Neuron (in vitro differentiated cells): ENCODE data around the gene C15orf62.

ENCODE experiments used
- H2AFZ ChIP-seq: one replicate; pipeline ENCODE4 v1.6.1; 2013; ENCODE audit warnings: low read depth, mild to moderate bottlenecking, inconsistent platforms, low read length, moderate library complexity
- H3K27me3 ChIP-seq: one replicate; pipeline ENCODE4 v1.6.1; 2013; ENCODE audit warnings: low read length; ENCODE audit not compliant: insufficient read depth
- H3K36me3 ChIP-seq: one replicate; pipeline ENCODE4 v1.6.1; 2013; ENCODE audit warnings: low read length; ENCODE audit not compliant: insufficient read depth
- H3K4me1 ChIP-seq: one replicate; pipeline ENCODE4 v1.6.1; 2013; ENCODE audit warnings: low read length; ENCODE audit not compliant: insufficient read depth
- H3K4me3 ChIP-seq: 2 replicates; pipeline ENCODE4 v1.5.1; 2013; ENCODE audit warnings: mild to moderate bottlenecking, low read length, moderate library complexity
- H3K9me3 ChIP-seq: one replicate; pipeline ENCODE4 v1.6.1; 2013; ENCODE audit warnings: low read length

The C15orf62 gene

DNA sequence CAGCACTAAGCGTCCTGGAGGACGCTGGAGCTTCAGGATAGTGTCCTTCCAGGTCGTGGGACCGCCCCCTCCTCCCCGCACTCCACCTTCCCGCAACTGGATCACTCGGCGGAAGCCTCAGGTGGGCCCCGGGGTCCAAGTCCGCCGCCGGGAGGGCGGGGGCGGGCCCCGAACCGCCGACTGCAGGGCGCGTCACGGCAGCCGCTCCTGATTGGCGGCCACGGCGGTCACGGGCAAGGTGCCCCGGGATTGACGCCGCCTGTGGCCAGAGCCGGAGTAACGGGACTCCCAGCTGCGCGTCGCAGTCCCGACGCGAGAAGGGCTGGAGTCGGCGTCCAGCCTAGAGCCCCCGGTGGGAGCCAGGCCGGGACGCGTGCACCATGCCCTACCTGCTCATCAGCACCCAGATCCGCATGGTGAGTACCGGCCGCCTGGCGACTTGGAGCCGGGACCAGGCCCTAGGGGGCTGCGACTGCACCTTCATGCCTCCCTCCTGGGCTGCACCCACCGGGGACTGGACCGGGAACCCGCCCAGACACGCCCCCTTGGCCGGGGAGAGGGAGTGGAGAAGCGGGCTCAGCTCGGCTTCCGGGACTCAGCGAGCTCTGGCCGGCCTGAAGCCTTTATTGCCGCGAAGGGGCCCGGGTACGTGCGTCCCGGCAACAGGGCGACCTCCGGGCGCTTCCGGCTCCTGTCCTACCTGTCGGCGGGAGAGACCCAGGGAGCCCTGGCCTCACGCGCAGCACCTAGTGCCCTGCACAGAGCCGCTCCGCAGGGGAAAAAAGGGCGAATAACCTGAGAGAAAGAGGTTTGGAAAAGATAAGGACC is 5.8 kb upstream of the C15orf62 start, which contains the start of gene GCHFR:
Gene GCHFR (plus strand): TSS at position 268 of the 828 bp plus-strand sequence. CDS start 113 bp downstream, at position 381.
- Histone ChIP-seq H2AFZ (no peak within 1 kb of the TSS), H3K27me3 (no peaks in the 10 kb centered on the region), H3K36me3 (no peaks in the 10 kb centered on the region), H3K9me3 (no peaks in the 10 kb centered on the region), H3K4me1 (no peaks in the 10 kb centered on the region), H3K4me3 (peak within 1 kb of the TSS; percentile 35)

DNA sequence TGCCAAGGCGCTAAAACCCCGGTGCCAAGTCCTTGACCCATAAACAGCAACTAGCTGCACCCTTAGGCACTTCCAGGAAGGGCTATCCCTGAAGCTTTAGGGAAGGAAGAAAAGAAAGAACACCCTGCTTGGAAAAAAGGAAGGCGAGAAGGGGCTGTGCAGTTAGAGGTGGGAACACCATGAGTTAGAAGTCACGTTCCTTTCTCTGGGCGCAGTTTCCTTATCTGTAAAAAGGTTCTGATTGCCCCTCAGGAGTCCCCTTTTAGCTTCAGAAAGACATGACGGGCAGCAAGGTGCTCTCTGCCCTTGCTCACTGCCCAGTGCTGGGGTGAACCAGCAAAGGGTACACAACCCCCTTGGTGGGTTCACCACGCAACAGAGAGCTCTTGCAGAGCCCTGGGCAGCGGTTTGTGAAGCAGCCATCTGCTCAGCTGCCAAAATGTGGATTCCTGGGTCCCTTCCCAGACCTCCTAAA is 5.1 kb upstream of the C15orf62 start:
- no peaks in the 10 kb centered on the region for H3K4me1 ChIP-seq
- no peaks in the 10 kb centered on the region for H3K9me3 ChIP-seq
- no peak overlapping the region for H3K4me3 ChIP-seq

DNA sequence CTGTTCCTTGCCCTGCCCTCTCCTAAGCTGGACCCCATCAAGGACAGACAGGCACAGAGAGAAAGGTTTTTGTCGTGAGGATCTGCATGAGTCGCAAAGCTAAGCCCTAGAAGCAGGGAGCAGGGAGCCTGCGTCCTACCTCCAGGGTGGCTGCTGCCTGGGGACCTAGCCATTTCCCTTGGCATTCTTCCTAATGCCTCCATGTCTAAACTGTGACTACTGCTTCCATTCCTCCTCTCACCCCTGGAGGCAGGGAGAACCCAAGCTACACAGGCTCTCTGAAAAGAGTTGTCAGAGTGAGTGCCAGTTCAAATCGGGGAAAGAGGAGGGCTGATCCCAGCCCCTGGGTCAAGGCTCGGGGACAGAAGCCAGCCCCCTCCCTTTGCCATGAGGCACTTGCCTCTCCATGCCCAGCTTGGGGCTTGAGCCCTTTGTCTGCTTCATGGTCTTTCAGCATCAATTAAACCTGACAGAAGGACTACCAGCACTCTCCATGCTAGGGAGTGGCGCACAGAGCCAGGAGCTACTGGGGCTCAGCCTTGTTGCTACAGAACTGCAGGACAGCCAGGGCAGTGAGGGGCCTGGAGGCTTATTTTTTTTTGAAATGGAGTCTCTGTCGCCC is 3.5 kb upstream of the C15orf62 start:
- no peaks in the 10 kb centered on the region for H3K4me1 ChIP-seq
- no peaks in the 10 kb centered on the region for H3K36me3 ChIP-seq

More for the DNA sequence above, 5.1 kb upstream of the C15orf62 start:
- H3K27me3 ChIP-seq: no peaks in the 10 kb centered on the region
- no peaks in the 10 kb centered on the region for H3K36me3 ChIP-seq
- H2AFZ ChIP-seq: no peak overlapping the region

DNA sequence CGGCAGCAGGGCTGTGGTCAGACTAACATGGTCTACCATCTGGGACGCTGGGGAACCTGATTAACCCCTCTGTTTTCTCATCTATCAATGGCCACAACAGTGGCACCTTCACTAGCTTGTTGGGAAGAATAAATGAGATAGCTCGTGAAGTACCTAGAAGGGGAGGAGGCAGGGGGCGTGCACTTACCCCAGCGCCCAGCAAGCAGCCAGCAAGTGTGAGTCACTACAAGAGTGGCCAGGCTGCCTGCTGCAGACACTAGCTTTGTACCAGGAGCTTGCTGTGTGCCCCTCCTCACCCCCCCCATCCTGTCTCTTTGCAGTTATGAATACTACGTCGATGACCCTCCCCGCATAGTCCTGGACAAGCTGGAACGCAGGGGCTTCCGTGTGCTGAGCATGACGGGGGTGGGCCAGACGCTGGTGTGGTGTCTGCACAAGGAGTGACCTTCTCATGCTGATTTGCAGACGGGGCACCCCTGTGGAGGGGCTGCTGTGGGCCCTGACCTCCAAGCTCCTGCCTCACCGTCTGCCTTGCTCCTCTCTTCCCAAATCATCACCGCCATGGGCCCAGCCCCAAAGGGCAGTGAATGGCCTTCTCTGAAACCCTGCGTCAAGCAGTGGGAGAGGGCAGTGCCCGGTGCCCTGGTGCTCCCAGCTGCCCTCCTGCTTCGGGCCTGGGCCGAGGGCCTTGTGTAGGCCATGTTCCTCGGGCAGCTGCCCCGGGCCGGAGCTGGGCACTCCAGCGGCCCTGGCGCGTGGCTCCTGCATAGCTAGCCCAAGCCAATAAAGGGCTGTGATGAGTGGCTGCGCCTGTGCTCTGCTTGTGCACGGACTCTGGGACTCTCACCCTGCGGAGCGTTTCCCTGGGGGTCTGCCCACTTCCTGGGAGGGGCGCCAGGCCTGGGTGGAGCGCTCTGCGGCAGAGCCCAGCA is 2.6 kb upstream of the C15orf62 start:
- H3K4me3 ChIP-seq: no peak overlapping the region
- no peaks in the 10 kb centered on the region for H3K36me3 ChIP-seq
- H3K4me1 ChIP-seq: no peaks in the 10 kb centered on the region
- H3K9me3 ChIP-seq: no peaks in the 10 kb centered on the region
- no peaks in the 10 kb centered on the region for H3K27me3 ChIP-seq
- H2AFZ ChIP-seq: no peak overlapping the region

More for the DNA sequence above, 3.5 kb upstream of the C15orf62 start:
- no peaks in the 10 kb centered on the region for H3K27me3 ChIP-seq
- no peak overlapping the region for H2AFZ ChIP-seq
- H3K9me3 ChIP-seq: no peaks in the 10 kb centered on the region
- H3K4me3 ChIP-seq: no peak overlapping the region

DNA sequence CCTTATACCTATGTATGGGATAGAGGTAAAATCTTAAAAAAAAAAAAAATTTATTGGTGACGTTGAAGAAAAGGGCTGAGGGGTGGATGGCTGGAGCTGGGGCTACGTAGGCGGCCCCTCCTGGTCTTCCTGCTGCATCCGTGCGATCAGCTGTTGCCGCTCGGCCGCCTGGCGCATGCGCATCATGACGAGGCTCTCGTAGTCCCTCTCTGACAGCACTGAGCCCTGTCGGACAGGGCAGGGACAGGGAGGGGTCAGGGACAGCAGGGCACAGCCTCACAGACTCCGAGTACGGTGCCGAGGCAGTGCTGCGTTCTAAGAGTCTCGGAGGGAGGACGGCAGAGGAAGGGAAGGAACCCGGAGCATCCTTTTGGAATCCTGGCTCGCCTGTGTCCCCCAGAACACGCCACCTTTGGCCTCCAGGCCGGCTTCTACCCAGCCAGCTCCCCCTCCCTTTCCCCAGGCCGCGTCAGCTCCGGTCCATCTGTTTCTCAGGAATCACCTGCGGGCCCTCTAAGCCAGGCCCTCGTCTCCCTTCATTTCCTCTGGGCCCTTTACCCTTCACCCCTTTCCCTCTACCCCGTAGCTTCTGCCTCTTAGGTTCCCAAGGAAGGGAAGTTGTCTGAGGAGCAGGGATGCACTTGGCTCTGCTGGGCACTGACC is 1.8 kb upstream of the C15orf62 start:
- H3K36me3 ChIP-seq: no peaks in the 10 kb centered on the region
- H3K4me3 ChIP-seq: no peak overlapping the region
- H3K27me3 ChIP-seq: no peaks in the 10 kb centered on the region
- H3K9me3 ChIP-seq: no peaks in the 10 kb centered on the region
- H2AFZ ChIP-seq: no peak overlapping the region
- H3K4me1 ChIP-seq: no peaks in the 10 kb centered on the region

DNA sequence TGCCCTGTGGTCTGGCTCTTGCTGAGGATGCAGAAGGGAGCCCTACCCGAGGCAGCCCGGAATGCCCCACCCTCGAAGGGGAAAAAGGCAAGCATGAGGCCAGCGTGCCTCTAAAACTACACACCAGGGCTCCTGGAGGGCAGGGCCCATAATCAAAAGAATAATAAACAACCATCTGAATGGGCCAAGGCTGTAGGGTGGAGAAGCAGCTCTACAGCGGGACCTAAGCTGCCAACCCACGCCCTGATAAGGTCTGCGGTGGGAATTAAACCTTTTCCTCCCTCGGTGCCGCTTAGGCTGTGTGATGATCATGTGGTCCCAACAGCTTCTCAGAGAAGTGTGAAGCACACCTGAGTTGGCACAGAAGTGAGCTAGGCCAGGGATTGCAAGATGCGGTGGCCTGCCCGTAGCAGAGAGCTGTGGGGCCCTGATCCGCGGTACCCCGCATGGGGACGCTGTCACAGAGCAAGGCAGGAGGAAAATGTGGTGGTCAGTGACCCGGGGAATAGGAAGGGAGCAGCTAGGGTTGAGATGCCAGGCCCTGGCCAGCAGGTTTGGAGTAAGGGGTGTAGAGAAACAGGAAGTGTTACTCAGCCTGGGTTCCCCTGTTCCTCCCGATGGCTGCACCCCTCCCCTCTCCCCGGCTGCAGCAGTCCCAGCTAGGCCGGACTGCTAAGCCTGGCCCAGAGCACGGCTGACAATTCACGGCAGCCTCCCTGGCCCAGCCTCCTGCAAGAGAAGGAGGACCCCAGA is 1.1 kb upstream of the C15orf62 start:
- H3K4me1 ChIP-seq: no peaks in the 10 kb centered on the region
- no peak overlapping the region for H3K4me3 ChIP-seq
- no peaks in the 10 kb centered on the region for H3K9me3 ChIP-seq
- H3K36me3 ChIP-seq: peaks cover 2% of the 10 kb centered on the region
- H3K27me3 ChIP-seq: no peaks in the 10 kb centered on the region
- H2AFZ ChIP-seq: no peak overlapping the region

DNA sequence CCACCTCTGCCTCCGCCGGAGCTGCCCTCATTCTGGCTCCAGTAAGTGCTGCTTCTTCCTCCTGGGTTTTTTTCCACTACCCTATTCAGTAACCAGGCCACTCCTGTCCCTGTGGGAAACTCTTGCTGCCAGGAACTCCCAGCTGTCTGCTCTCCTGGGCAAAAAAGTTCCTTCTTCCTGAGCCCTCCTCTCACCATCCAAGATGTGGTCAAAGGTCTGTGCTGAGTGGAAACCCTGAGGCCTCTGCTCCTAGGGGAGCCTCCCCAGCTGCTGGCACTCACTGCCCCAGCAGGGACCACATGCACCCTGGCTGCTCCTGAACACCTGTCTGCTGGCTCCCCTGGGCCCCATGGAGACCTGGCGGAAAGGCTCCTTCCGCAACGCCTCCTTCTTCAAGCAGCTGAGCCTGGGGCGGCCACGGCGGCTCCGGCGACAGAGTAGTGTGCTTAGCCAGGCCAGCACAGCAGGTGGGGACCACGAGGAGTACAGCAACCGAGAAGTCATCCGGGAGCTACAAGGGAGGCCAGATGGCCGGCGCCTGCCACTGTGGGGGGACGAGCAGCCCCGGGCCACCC is 454 bp downstream of the C15orf62 start:
- Histone ChIP-seq H3K4me1 (no peaks in the 10 kb centered on the region), H3K9me3 (no peaks in the 10 kb centered on the region), H3K36me3 (peaks cover 8% of the 10 kb centered on the region), H3K27me3 (no peaks in the 10 kb centered on the region), H3K4me3 (no peak overlapping the region), H2AFZ (no peak overlapping the region)

DNA sequence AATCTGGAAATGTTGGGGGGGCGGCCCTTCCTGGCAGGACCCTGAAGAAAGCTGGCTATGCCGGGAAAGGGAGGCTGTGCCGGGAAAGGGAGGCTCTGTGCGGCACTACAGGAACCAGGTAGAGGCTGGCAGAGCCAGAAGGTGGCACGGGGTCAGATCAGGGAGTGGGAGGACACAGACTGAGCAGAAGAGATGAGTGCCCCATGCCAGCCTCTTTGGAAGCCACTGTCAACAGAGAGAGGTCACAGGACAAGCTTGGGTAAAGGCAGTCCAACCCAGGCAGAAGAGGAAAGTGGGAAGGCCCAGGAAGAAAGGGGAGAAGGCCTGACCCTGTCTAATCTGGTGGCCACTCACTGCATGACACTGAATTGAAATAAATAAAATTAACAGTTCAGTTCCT is 1.5 kb downstream of the C15orf62 start:
- Histone ChIP-seq H3K9me3 (no peaks in the 10 kb centered on the region), H3K4me3 (no peak overlapping the region), H3K4me1 (no peaks in the 10 kb centered on the region), H3K27me3 (no peaks in the 10 kb centered on the region), H2AFZ (no peak overlapping the region), H3K36me3 (peaks cover 19% of the 10 kb centered on the region)

DNA sequence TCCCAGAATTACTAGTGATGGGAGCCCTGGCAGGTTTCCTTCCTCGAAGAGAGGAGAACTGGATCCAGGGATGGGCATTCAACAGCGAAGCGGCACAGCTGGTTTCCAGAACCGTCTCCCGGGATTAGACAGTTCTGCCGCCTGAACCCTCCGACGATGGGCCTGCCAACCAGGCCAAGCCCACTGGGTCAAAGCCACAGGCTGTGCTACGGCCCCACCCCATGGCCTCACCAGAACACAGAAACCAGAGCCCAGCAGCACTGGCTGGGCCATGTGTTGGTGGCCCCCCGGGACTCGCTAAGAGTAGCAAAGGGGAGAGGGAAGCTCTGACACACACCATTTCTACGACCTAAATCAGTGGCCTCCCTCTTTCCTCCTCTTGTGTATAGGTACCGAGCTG is 2.2 kb downstream of the C15orf62 start:
- Histone ChIP-seq H3K27me3 (no peaks in the 10 kb centered on the region), H3K9me3 (no peaks in the 10 kb centered on the region), H3K4me1 (no peaks in the 10 kb centered on the region), H3K36me3 (peaks cover 26% of the 10 kb centered on the region), H2AFZ (no peak overlapping the region), H3K4me3 (no peak overlapping the region)

DNA sequence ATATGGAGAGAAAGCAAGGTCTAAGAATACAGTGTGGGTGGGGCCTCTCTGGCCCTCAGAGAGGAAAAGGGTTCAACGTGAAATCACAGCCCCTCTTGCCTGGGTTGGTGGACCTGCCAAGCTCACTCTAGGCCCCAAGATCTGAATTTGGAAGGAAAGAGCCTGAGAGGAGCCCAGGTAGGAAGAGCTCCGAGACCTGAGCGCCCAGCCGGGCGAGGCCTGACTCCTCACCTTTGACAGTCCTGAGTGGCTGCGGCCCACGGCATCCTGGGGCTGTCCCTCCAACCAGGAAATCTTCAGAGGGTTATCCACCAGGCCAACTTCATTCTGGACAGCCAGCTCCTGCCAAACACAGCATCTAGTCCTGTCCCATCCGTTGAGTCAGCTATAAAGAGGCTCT is 3.7 kb downstream of the C15orf62 start:
- H3K27me3 ChIP-seq: no peaks in the 10 kb centered on the region
- H3K36me3 ChIP-seq: peaks cover 30% of the 10 kb centered on the region
- no peak overlapping the region for H2AFZ ChIP-seq
- no peak overlapping the region for H3K4me3 ChIP-seq
- no peaks in the 10 kb centered on the region for H3K9me3 ChIP-seq
- no peaks in the 10 kb centered on the region for H3K4me1 ChIP-seq

DNA sequence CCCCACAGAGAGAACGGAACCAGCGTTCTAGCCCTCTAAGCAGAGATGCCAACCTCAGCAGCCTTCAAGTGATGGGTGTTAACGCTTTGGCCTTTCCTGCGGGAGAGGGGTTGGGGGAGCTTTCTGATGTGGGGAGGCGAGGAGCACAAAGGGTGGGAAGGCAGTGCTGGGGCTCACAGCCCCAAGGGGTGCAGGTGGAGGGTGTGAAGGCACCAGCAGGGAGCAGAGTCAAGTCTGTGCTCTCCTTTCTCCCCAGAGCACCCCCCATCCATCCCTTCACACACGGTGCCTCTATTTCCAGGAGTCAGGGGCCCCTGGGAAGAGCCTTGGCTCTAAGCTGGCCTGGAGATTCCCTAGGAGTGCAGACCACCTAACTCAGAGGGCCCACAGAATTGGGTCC is 4.1 kb downstream of the C15orf62 start:
- Histone ChIP-seq H3K4me3 (no peak overlapping the region), H3K27me3 (no peaks in the 10 kb centered on the region), H3K9me3 (no peaks in the 10 kb centered on the region), H2AFZ (no peak overlapping the region), H3K4me1 (no peaks in the 10 kb centered on the region), H3K36me3 (peaks cover 31% of the 10 kb centered on the region)

DNA sequence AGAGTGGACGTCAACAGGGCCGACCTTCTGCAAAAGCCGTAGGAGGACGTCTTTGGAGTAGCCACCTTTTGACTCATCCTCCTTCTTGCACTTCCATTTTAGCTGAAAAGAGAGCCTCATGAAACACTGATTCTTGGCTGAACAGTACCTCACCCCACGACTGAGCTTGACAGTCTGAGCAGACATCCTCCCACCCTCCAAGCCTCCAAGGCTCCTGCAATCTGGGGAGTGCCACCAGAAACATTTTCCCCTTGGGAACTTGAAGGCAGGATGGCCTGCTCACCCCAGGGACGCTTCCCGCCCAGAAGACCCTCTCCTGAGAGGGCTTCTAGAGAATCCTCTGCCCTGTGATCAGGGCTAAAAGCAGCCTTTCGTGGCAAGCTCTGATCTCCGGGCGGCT is 5.2 kb downstream of the C15orf62 start:
- Histone ChIP-seq H2AFZ (no peak overlapping the region), H3K27me3 (no peaks in the 10 kb centered on the region), H3K4me3 (no peak overlapping the region), H3K4me1 (no peaks in the 10 kb centered on the region), H3K9me3 (no peaks in the 10 kb centered on the region), H3K36me3 (peaks cover 39% of the 10 kb centered on the region)
